Measurements from ENCODE around the gene LDLRAD4. TPM values are rescaled to one million over a fixed set of nuclear protein-coding genes. Genes with fewer than 3 reads are reported as not detected.

LDLRAD4 gene
- total and polyA plus RNA-seq, 9 of the 15 experiments (the other 6 are each of a cell fraction or from before 2014, with no cell fraction given) = 0.01 TPM; not detected in 8

- CTCF ChIA-PET (ENCODE audit: low intra/inter-chr PET ratio) = no interaction called here
- H2AFZ ChIP-seq (ENCODE audit: low read depth, low read length) = no peak overlapping the region
- H3K4me2 ChIP-seq (ENCODE audit: insufficient read depth, low read length) = no peak overlapping the region
- BruUV-seq (replicated peaks) = no TSS peak
- no peak for DNase-seq (ENCODE audit: extremely low read depth in 1 of 4, low spot score in 3 of 4)
- no peaks in the 10 kb centered on the region for H3K4me1 ChIP-seq (replicated peaks in 1 of 2; ENCODE audit: control insufficient read depth in 2 of 2, insufficient read depth in 2 of 2, low read length in 2 of 2)
- H3K9me1 ChIP-seq (ENCODE audit: control insufficient read depth, insufficient read depth, low read length) = no peaks in the 10 kb centered on the region
- WGBS (ENCODE audit: insufficient coverage, low coverage, missing lambda C conversion rate) = 0% methylated on average over 1 of the region's 1 CpG
- H4K20me1 ChIP-seq (replicated peaks; ENCODE audit: control insufficient read depth, insufficient read depth, low read length) = no peaks in the 10 kb centered on the region
- no peak for FAIRE-seq
- H3K9me3 ChIP-seq (replicated peaks; ENCODE audit: control insufficient read depth, insufficient read depth, low read depth, low read length) = 0 out of 2 replicates have a peak, but pooled peaks cover 5% of the 10 kb centered on the region
- no peak for ATAC-seq
- in situ Hi-C loops (cut with MboI) = no loop called here
- POLR2A ChIA-PET = interaction anchor here (1.2 kb wide), 1 partner anchor 13 kb away, joined by 4 read pairs; no protein-coding TSS in a partner anchor
- TF ChIP-seq ELK3 (CRISPR knock-in tag; IDR thresholded peaks at IDR 0.05) (no peak), ZNF239 (CRISPR knock-in tag; IDR thresholded peaks at IDR 0.05) (no peak)
- H3K27ac ChIP-seq (ENCODE audit: extremely low read depth, low read depth, low read length) = no peak overlapping the region
- no peak overlapping the region for H3K4me3 ChIP-seq
- intact Hi-C loops (cut with micrococcal nuclease) = no loop called here
- H3K9ac ChIP-seq (ENCODE audit: insufficient read depth in 1 of 2, low read depth in 2 of 2, low read length in 2 of 2) = no peak overlapping the region
- H3K27me3 ChIP-seq (ENCODE audit: control insufficient read depth in 2 of 2, insufficient read depth in 2 of 2, low read length in 2 of 2) = peaks cover 2 to 7% of the 10 kb centered on the region in 2 experiments; a peak in 3 of 5 replicates
- no peaks in the 10 kb centered on the region for H3K36me3 ChIP-seq (ENCODE audit: control insufficient read depth, insufficient read depth, low read length)
- no peaks in the 10 kb centered on the region for H3K79me2 ChIP-seq (ENCODE audit: control insufficient read depth, insufficient read depth, low read length)
Observed at GRCh38 chr18:13599031-13599430, 380.5 kb downstream of the LDLRAD4 start.

- Histone ChIP-seq H3K4me1 (replicated peaks in 1 of 2; ENCODE audit: control insufficient read depth in 2 of 2, insufficient read depth in 2 of 2, low read length in 2 of 2) (no peaks in the 10 kb centered on the region), H4K20me1 (replicated peaks; ENCODE audit: control insufficient read depth, insufficient read depth, low read length) (no peaks in the 10 kb centered on the region), H3K79me2 (ENCODE audit: control insufficient read depth, insufficient read depth, low read length) (no peaks in the 10 kb centered on the region), H3K4me3 (no peak overlapping the region), H2AFZ (ENCODE audit: low read depth, low read length) (no peak overlapping the region), H3K9me1 (ENCODE audit: control insufficient read depth, insufficient read depth, low read length) (no peaks in the 10 kb centered on the region), H3K27me3 (ENCODE audit: control insufficient read depth in 2 of 2, insufficient read depth in 2 of 2, low read length in 2 of 2) (peaks cover 2 to 10% of the 10 kb centered on the region in 2 experiments; a peak in 4 of 5 replicates), H3K9ac (ENCODE audit: insufficient read depth in 1 of 2, low read depth in 2 of 2, low read length in 2 of 2) (no peak overlapping the region), H3K9me3 (replicated peaks; ENCODE audit: control insufficient read depth, insufficient read depth, low read depth, low read length) (no peaks in the 10 kb centered on the region), H3K36me3 (ENCODE audit: control insufficient read depth, insufficient read depth, low read length) (no peaks in the 10 kb centered on the region), H3K4me2 (ENCODE audit: insufficient read depth, low read length) (no peak overlapping the region), H3K27ac (ENCODE audit: extremely low read depth, low read depth, low read length) (no peak overlapping the region)
- intact Hi-C loops (cut with micrococcal nuclease) (loop anchor here (10.0 kb wide), 1 partner anchor 61 kb away; no protein-coding TSS in a partner anchor), in situ Hi-C loops (cut with MboI) (no loop called here)
- BruUV-seq (replicated peaks) = no TSS peak
- FAIRE-seq = no peak
- WGBS (ENCODE audit: insufficient coverage, low coverage, missing lambda C conversion rate) = 2% methylated on average over 14 of the region's 14 CpGs
- TF ChIP-seq SREBF2 (CRISPR knock-in tag; IDR thresholded peaks at IDR 0.05) (no peak), ZFP36 (IDR thresholded peaks at IDR 0.05; ENCODE audit: low read depth, low read length, partially characterized antibody) (peak; percentile 56), RBM25 (IDR thresholded peaks at IDR 0.05; ENCODE audit: low read depth, low read length, severe bottlenecking) (peak; percentile 62)
- DNase-seq (ENCODE audit: extremely low read depth in 1 of 4, low spot score in 3 of 4) = no peak
- ChIA-PET POLR2A (no interaction called here), CTCF (ENCODE audit: low intra/inter-chr PET ratio) (no interaction called here)
- ATAC-seq = no peak
Observed at GRCh38 chr18:13603304-13604019, 384.9 kb downstream of the LDLRAD4 start.

Measured in K562 (cell line).